ENCODE measurements around the gene ST6GALNAC4.

ST6GALNAC4 gene

GRCh38 chr9:127946728-127947127 lies 29.9 kb upstream of the ST6GALNAC4 start:
- no peak for DNase-seq (ENCODE audit: low read depth)

- DNase-seq (ENCODE audit: low read depth) = no peak
Measured at GRCh38 chr9:127945942-127946341, 29.1 kb upstream of the ST6GALNAC4 start.

GRCh38 chr9:127945338-127945737 lies 28.5 kb upstream of the ST6GALNAC4 start:
- no peak for DNase-seq (ENCODE audit: low read depth)

GRCh38 chr9:127944586-127945218 lies 27.9 kb upstream of the ST6GALNAC4 start:
- DNase-seq (ENCODE audit: low read depth) = no peak

GRCh38 chr9:127943731-127944144 lies 26.9 kb upstream of the ST6GALNAC4 start:
- DNase-seq (ENCODE audit: low read depth) = no peak

GRCh38 chr9:127943011-127943662 lies 26.3 kb upstream of the ST6GALNAC4 start:
- no peak for DNase-seq (ENCODE audit: low read depth)

- DNase-seq (ENCODE audit: low read depth) = no peak
Measured at GRCh38 chr9:127942216-127943010, 25.6 kb upstream of the ST6GALNAC4 start.

GRCh38 chr9:127941961-127942215 lies 25.0 kb upstream of the ST6GALNAC4 start:
- DNase-seq (ENCODE audit: low read depth) = no peak

- no peak for DNase-seq (ENCODE audit: low read depth)
Measured at GRCh38 chr9:127941062-127941960, 24.5 kb upstream of the ST6GALNAC4 start.

GRCh38 chr9:127940593-127940992 lies 23.8 kb upstream of the ST6GALNAC4 start:
- DNase-seq (ENCODE audit: low read depth) = no peak

- no peak for DNase-seq (ENCODE audit: low read depth)
Measured at GRCh38 chr9:127938298-127938690, 21.5 kb upstream of the ST6GALNAC4 start.

GRCh38 chr9:127937388-127938297 lies 20.8 kb upstream of the ST6GALNAC4 start, which contains the start of gene DPM2:
Gene DPM2 (minus strand): TSS chr9:127937854. CDS start chr9:127937820, 34 bp downstream.
- DNase-seq (ENCODE audit: low read depth) = no peak

GRCh38 chr9:127937056-127937387 lies 20.2 kb upstream of the ST6GALNAC4 start:
- no peak for DNase-seq (ENCODE audit: low read depth)

- no peak for DNase-seq (ENCODE audit: low read depth)
Measured at GRCh38 chr9:127936347-127936852, 19.6 kb upstream of the ST6GALNAC4 start.

- no peak for DNase-seq (ENCODE audit: low read depth)
Measured at GRCh38 chr9:127935765-127936221, 19.0 kb upstream of the ST6GALNAC4 start.

- DNase-seq (ENCODE audit: low read depth) = no peak
Measured at GRCh38 chr9:127934986-127935385, 18.1 kb upstream of the ST6GALNAC4 start.

GRCh38 chr9:127934248-127934647 lies 17.4 kb upstream of the ST6GALNAC4 start:
- DNase-seq (ENCODE audit: low read depth) = no peak

- DNase-seq (ENCODE audit: low read depth) = no peak
Measured at GRCh38 chr9:127931092-127931881, 14.4 kb upstream of the ST6GALNAC4 start.

GRCh38 chr9:127930231-127931091 lies 13.6 kb upstream of the ST6GALNAC4 start, which contains the start of gene PIP5KL1:
Gene PIP5KL1 (minus strand): TSS chr9:127930777. CDS start chr9:127930752, 25 bp downstream.
- DNase-seq (ENCODE audit: low read depth) = peak; percentile 66

All from HS-27A (cell line).